GM12892 (cell line): Measurements from ENCODE around the gene VIM.

ENCODE experiments used
- POLR2A ChIP-seq: IDR thresholded peaks from 2 replicates; pipeline ENCODE4 v1.6.1; 2011; ENCODE audit warnings: low read depth, low read length, control low read depth
- POLR2AphosphoS5 ChIP-seq: IDR thresholded peaks from 2 replicates; pipeline ENCODE4 v1.6.1; 2011; ENCODE audit warnings: low read depth, low read length, control low read depth
- TAF1 ChIP-seq: IDR thresholded peaks from 2 replicates; pipeline ENCODE4 v1.6.1; 2011; ENCODE audit warnings: low read depth, mild to moderate bottlenecking, control low read depth, low read length, borderline replicate concordance

GRCh38 chr10:17190602-17191001 lies 37.4 kb upstream of the VIM start:
- TF ChIP-seq POLR2A, result no peak
- TF ChIP-seq TAF1, result no peak
- no peak for TF ChIP-seq POLR2AphosphoS5
